AG08396 (cell line): ENCODE data around the gene NMNAT2.
"Not testable (repeated sequence)": the region's sequence is repeated elsewhere in the genome, so short reads cannot be mapped to it uniquely, and the experiment has no call there.

Experiments used
- DNase-seq: peaks from one replicate; pipeline ENCODE4 v3.0.0; 2012; ENCODE audit warnings: low spot score, mixed read lengths

Gene NMNAT2

GRCh38 chr1:183287191-183287675 is 130.9 kb downstream of the NMNAT2 start:
- no peak for DNase-seq

- DNase-seq: no peak
Measured at GRCh38 chr1:183285746-183286145, 132.4 kb downstream of the NMNAT2 start.

GRCh38 chr1:183285256-183285655 is 132.9 kb downstream of the NMNAT2 start:
- DNase-seq: no peak

GRCh38 chr1:183284086-183284485 is 134.1 kb downstream of the NMNAT2 start:
- DNase-seq: no peak

GRCh38 chr1:183283286-183283685 is 134.9 kb downstream of the NMNAT2 start:
- no peak for DNase-seq

- no peak for DNase-seq
Measured at GRCh38 chr1:183282101-183282855, 135.9 kb downstream of the NMNAT2 start.

- DNase-seq: peak; percentile 79
Measured at GRCh38 chr1:183281553-183282091, 136.6 kb downstream of the NMNAT2 start.

GRCh38 chr1:183281039-183281438 is 137.1 kb downstream of the NMNAT2 start:
- DNase-seq: no peak

- DNase-seq: peak; percentile 31
Measured at GRCh38 chr1:183279835-183280234, 138.3 kb downstream of the NMNAT2 start.

- DNase-seq: no peak
Measured at GRCh38 chr1:183278739-183279591, 139.2 kb downstream of the NMNAT2 start.

GRCh38 chr1:183277821-183278738 is 140.1 kb downstream of the NMNAT2 start:
- no peak for DNase-seq

- no peak for DNase-seq
Measured at GRCh38 chr1:183276386-183277080, 141.6 kb downstream of the NMNAT2 start.

GRCh38 chr1:183275322-183275721 is 142.9 kb downstream of the NMNAT2 start:
- DNase-seq: no peak

GRCh38 chr1:183274836-183275235 is 143.3 kb downstream of the NMNAT2 start:
- no peak for DNase-seq

- not testable (repeated sequence) for DNase-seq
Measured at GRCh38 chr1:183273984-183274383, 144.2 kb downstream of the NMNAT2 start.

- no peak for DNase-seq
Measured at GRCh38 chr1:183273300-183273699, 144.9 kb downstream of the NMNAT2 start.

- DNase-seq: peak; percentile 68
Measured at GRCh38 chr1:183272390-183272848, 145.8 kb downstream of the NMNAT2 start.

GRCh38 chr1:183270541-183271141 is 147.5 kb downstream of the NMNAT2 start:
- DNase-seq: peak; percentile 82

- peak; percentile 69 for DNase-seq
Measured at GRCh38 chr1:183267646-183268431, 150.3 kb downstream of the NMNAT2 start.
